ENCODE measurements around the gene ZNF678.
A peak's percentile ranks its signal among the peaks of the same experiment; 100 is the strongest.
"Not testable (repeated sequence)": the region's sequence is repeated elsewhere in the genome, so short reads cannot be mapped to it uniquely, and the experiment has no call there.

The ZNF678 gene

GRCh38 chr1:227563324-227564201 lies at the start of gene ZNF678:
Gene ZNF678, plus strand, starts transcription at chr1:227563556. Its CDS starts 87,436 bp downstream, at chr1:227650992.
- DNase-seq = peak; percentile 84 to 89

GRCh38 chr1:227518876-227519275 lies 44.5 kb upstream of the ZNF678 start:
- no peak for DNase-seq

GRCh38 chr1:227521782-227522181 lies 41.6 kb upstream of the ZNF678 start:
- no peak for DNase-seq

GRCh38 chr1:227526524-227526923 lies 36.8 kb upstream of the ZNF678 start:
- no peak for DNase-seq

- no peak for DNase-seq
Observed at GRCh38 chr1:227532019-227532619, 31.2 kb upstream of the ZNF678 start.

GRCh38 chr1:227540170-227541098 lies 22.9 kb upstream of the ZNF678 start:
- no peak for DNase-seq

GRCh38 chr1:227541129-227541528 lies 22.2 kb upstream of the ZNF678 start:
- DNase-seq = no peak

- no peak for DNase-seq
Observed at GRCh38 chr1:227541796-227542152, 21.6 kb upstream of the ZNF678 start.

- peak; percentile 88 for DNase-seq
Observed at GRCh38 chr1:227542153-227543120, 20.9 kb upstream of the ZNF678 start.

- DNase-seq = no peak
Observed at GRCh38 chr1:227543283-227544066, 19.9 kb upstream of the ZNF678 start.

- no peak for DNase-seq
Observed at GRCh38 chr1:227544067-227545050, 19.0 kb upstream of the ZNF678 start.

GRCh38 chr1:227545361-227545760 lies 18.0 kb upstream of the ZNF678 start:
- no peak for DNase-seq

GRCh38 chr1:227546059-227546458 lies 17.3 kb upstream of the ZNF678 start:
- DNase-seq = no peak

GRCh38 chr1:227546598-227547309 lies 16.6 kb upstream of the ZNF678 start:
- no peak for DNase-seq

- no peak for DNase-seq
Observed at GRCh38 chr1:227547310-227548118, 15.8 kb upstream of the ZNF678 start.

- DNase-seq = no peak
Observed at GRCh38 chr1:227548119-227548397, 15.3 kb upstream of the ZNF678 start.

GRCh38 chr1:227548448-227548847 lies 14.9 kb upstream of the ZNF678 start:
- DNase-seq = no peak

GRCh38 chr1:227549892-227550291 lies 13.5 kb upstream of the ZNF678 start:
- DNase-seq = no peak

- DNase-seq = not testable (repeated sequence)
Observed at GRCh38 chr1:227551881-227552280, 11.5 kb upstream of the ZNF678 start.
